ENCODE measurements around the gene PDXDC1.
"Not testable (repeated sequence)": the region's sequence is repeated elsewhere in the genome, so short reads cannot be mapped to it uniquely, and the experiment has no call there.

- TF ChIP-seq EZH2 (IDR thresholded peaks at IDR 0.05); POLR2AphosphoS5 (IDR thresholded peaks at IDR 0.05; ENCODE audit: borderline replicate concordance, low read depth, low read length); FOXP2 (optimal IDR thresholded peaks at IDR 0.05; ENCODE audit: control extremely low read depth, extremely low read length, insufficient read depth): not testable (repeated sequence)
These were observed 18.7 kb downstream of the PDXDC1 start for GRCh38 chr16:14993277-14994151.

Data from SK-N-MC (cell line).